ENCODE results near the gene SLC35D1.

DNA sequence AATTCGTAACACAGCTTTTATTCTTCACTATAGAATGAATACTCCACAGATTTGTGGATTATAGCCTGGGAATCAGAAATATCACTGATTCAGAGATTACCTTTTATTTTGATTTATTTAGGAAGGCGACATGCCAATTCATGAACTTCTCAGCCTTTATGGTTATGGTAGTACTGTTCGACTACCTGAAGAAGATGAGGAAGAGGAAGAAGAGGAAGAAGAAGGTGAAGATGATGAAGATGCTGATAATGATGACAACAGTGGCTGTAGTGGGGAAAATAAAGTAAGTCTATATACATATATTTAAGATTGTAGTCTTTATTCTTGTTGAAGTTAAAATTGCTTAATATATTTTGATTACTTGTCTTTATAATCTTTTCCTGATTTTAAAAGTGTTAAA lies 96.0 kb downstream of the SLC35D1 start:
- TF ChIP-seq, protein P1, sequence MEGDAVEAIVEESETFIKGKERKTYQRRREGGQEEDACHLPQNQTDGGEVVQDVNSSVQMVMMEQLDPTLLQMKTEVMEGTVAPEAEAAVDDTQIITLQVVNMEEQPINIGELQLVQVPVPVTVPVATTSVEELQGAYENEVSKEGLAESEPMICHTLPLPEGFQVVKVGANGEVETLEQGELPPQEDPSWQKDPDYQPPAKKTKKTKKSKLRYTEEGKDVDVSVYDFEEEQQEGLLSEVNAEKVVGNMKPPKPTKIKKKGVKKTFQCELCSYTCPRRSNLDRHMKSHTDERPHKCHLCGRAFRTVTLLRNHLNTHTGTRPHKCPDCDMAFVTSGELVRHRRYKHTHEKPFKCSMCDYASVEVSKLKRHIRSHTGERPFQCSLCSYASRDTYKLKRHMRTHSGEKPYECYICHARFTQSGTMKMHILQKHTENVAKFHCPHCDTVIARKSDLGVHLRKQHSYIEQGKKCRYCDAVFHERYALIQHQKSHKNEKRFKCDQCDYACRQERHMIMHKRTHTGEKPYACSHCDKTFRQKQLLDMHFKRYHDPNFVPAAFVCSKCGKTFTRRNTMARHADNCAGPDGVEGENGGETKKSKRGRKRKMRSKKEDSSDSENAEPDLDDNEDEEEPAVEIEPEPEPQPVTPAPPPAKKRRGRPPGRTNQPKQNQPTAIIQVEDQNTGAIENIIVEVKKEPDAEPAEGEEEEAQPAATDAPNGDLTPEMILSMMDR (IDR thresholded peaks at IDR 0.05): no peak
- no peak for TF ChIP-seq POLR2A (IDR thresholded peaks at IDR 0.05)
